MV-4-11 (cell line): ENCODE measurements around the gene MED14.

Experiments
- DNase-seq: peaks from one replicate; lab custom pipeline; 2025; lab: John Stamatoyannopoulos, UW

The MED14 gene

DNA sequence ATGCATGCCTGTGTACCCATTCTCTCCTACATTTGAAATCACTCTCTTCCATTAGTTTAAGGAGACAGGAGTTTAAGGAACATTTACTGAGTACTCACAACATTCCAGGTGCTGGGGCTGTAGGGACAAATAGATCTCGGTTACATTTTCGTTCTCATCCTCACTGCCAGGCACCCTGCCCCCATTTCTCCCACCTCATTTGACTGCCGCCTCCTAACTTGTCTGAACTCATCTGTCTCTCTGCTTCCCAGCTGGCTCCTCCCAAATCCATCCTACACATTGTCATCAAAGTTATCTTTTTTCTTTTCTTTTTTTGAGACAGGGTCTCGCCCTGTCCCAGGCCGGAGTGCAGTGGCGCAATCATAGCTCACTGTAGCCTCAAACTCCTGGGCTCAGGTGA is 131.9 kb downstream of the MED14 start:
- no peak for DNase-seq
